H1 (cell line): ENCODE results near the gene HDGFL3. TPM values are rescaled to one million over a fixed set of nuclear protein-coding genes. Genes with fewer than 3 reads are reported as not detected.
"Not testable (repeated sequence)": the region's sequence is repeated elsewhere in the genome, so short reads cannot be mapped to it uniquely, and the experiment has no call there.

ENCODE experiments used
- CTCF ChIA-PET: fragments of 300-600 bp; sonication (Branson Sonifier 250); formaldehyde crosslinking; loops from one replicate; lab custom pipeline; 2021; ENCODE audit not compliant: partially characterized antibody; lab: Charles Lee
- POLR2A ChIA-PET: fragments of 300-600 bp; sonication (Branson Sonifier 250); formaldehyde crosslinking; loops from one replicate; lab custom pipeline; 2021; ENCODE audit warnings: inconsistent platforms; ENCODE audit not compliant: partially characterized antibody; lab: Charles Lee
- DNase-seq, 2 experiments: peaks; one replicate each; pipeline versions ENCODE4 v3.0.0 to v3.0.0-alpha.2; 2010 to 2022; ENCODE audit warnings: low spot score in 2 of 2, low read depth in 1 of 2, mixed read lengths in 1 of 2
- FAIRE-seq: peaks from 2 replicates; lab custom pipeline; 2011; peaks lifted over from hg19 to GRCh38; lab: Jason Lieb, UNC
- H2AFZ ChIP-seq: 2 replicates; pipeline ENCODE4 v1.8.1; 2012; ENCODE audit warnings: low read length, inconsistent platforms
- H2AK5ac ChIP-seq: 2 replicates; pipeline ENCODE4 v1.6.1; 2013; ENCODE audit warnings: low read depth, low read length
- H2BK120ac ChIP-seq: replicated peaks from 2 replicates; pipeline ENCODE3; 2013; ENCODE audit warnings: low read depth, low read length, inconsistent platforms
- H2BK12ac ChIP-seq: 2 replicates; pipeline ENCODE4 v1.6.1; 2013; ENCODE audit warnings: low read depth, low read length
- H2BK15ac ChIP-seq: 2 replicates; pipeline ENCODE4 v1.6.1; 2013; ENCODE audit warnings: low read length
- H2BK20ac ChIP-seq: 2 replicates; pipeline ENCODE4 v1.6.1; 2013; ENCODE audit warnings: low read length
- H2BK5ac ChIP-seq: 2 replicates; pipeline ENCODE4 v1.6.1; 2013; ENCODE audit warnings: low read depth, low read length
- H3K14ac ChIP-seq: 2 replicates; pipeline ENCODE4 v1.6.1; 2013; ENCODE audit warnings: inconsistent platforms; ENCODE audit not compliant: insufficient read length
- H3K18ac ChIP-seq: 2 replicates; pipeline ENCODE4 v1.6.1; 2013; ENCODE audit warnings: low read length; ENCODE audit errors: extremely low read depth
- H3K23ac ChIP-seq: 2 replicates; pipeline ENCODE4 v1.6.1; 2013; ENCODE audit warnings: inconsistent platforms; ENCODE audit not compliant: insufficient read length
- H3K23me2 ChIP-seq: 2 replicates; pipeline ENCODE4 v1.6.1; 2013; ENCODE audit warnings: low read depth, low read length
- H3K27ac ChIP-seq: 2 replicates; pipeline ENCODE4 v1.6.1; 2011; ENCODE audit warnings: low read depth, low read length, inconsistent platforms
- H3K27me3 ChIP-seq, 4 experiments: replicated peaks in 1 of 4; 1 replicate in 1 of 4; 2 replicates in 3 of 4; pipeline versions ENCODE4 v1.6.1 to v1.8.1; 2011 to 2013; ENCODE audit warnings: low read length in 3 of 4, mild to moderate bottlenecking in 3 of 4, inconsistent platforms in 2 of 4, mixed read lengths in 2 of 4, moderate library complexity in 1 of 4; ENCODE audit not compliant: control insufficient read depth in 3 of 4, insufficient read depth in 3 of 4; ENCODE audit errors: extremely low read depth in 1 of 4
- H3K36me3 ChIP-seq, 4 experiments: 2 replicates each; pipeline versions ENCODE4 v1.6.1 to v1.8.1; 2011 to 2013; ENCODE audit warnings: mild to moderate bottlenecking in 4 of 4, low read length in 3 of 4, moderate library complexity in 2 of 4, control low read depth in 1 of 4, inconsistent platforms in 1 of 4; ENCODE audit not compliant: insufficient read depth in 4 of 4, control insufficient read depth in 2 of 4
- H3K4ac ChIP-seq: replicated peaks from 2 replicates; pipeline ENCODE3; 2013; ENCODE audit warnings: low read length, low read depth, mixed read lengths, inconsistent platforms; ENCODE audit not compliant: insufficient read length
- H3K4me1 ChIP-seq, 4 experiments: replicated peaks in 1 of 4; 1 replicate in 1 of 4; 2 replicates in 3 of 4; pipeline versions ENCODE4 v1.6.1 to v1.8.1; 2011 to 2013; ENCODE audit warnings: low read length in 3 of 4, inconsistent platforms in 2 of 4, mixed read lengths in 1 of 4; ENCODE audit not compliant: insufficient read depth in 4 of 4, control insufficient read depth in 3 of 4
- H3K4me2 ChIP-seq, 2 experiments: 2 replicates each; pipeline versions ENCODE4 v1.6.1 to v1.8.1; 2011 to 2013; ENCODE audit warnings: low read depth in 2 of 2, low read length in 2 of 2, control low read depth in 1 of 2, inconsistent platforms in 1 of 2, mild to moderate bottlenecking in 1 of 2; ENCODE audit not compliant: insufficient read depth in 1 of 2
- H3K4me3 ChIP-seq, 4 experiments: fragments of 200-600, 300-600 bp in 1 of 4; sonication (generic), shearing (Covaris generic), sonication (Bioruptor Twin) in 1 of 4; 2 replicates each; pipeline versions ENCODE4 v1.5.1 to v1.8.1; 2011 to 2016; ENCODE audit warnings: low read length in 4 of 4, low read depth in 3 of 4, control low read depth in 2 of 4, inconsistent platforms in 2 of 4, mild to moderate bottlenecking in 2 of 4, mixed read lengths in 1 of 4, moderate library complexity in 1 of 4; ENCODE audit not compliant: insufficient read depth in 2 of 4; ENCODE audit errors: extremely low read depth in 1 of 4
- H3K56ac ChIP-seq: replicated peaks from 2 replicates; pipeline ENCODE3; 2013; ENCODE audit warnings: low read depth, mild to moderate bottlenecking, mixed read lengths, low read length, inconsistent platforms; ENCODE audit not compliant: insufficient read length
- H3K79me1 ChIP-seq: 2 replicates; pipeline ENCODE4 v1.6.1; 2013; ENCODE audit warnings: low read depth, low read length, control low read depth
- H3K79me2 ChIP-seq, 2 experiments: 2 replicates each; pipeline versions ENCODE4 v1.6.1 to v1.8.1; 2012 to 2013; ENCODE audit warnings: low read length in 2 of 2, mild to moderate bottlenecking in 2 of 2, inconsistent platforms in 1 of 2; ENCODE audit not compliant: insufficient read depth in 2 of 2, control insufficient read depth in 1 of 2
- H3K9ac ChIP-seq, 4 experiments: replicated peaks in 1 of 4; 1 replicate in 1 of 4; 2 replicates in 3 of 4; pipeline versions ENCODE4 v1.6.1 to v1.8.1; 2011 to 2013; ENCODE audit warnings: low read depth in 3 of 4, low read length in 3 of 4, control low read depth in 2 of 4, mild to moderate bottlenecking in 2 of 4, moderate library complexity in 2 of 4, inconsistent platforms in 1 of 4; ENCODE audit errors: extremely low read depth in 1 of 4
- H3K9me3 ChIP-seq, 2 experiments: 2 replicates each; pipeline versions ENCODE4 v1.6.1 to v1.8.1; 2012 to 2013; ENCODE audit warnings: mild to moderate bottlenecking in 2 of 2, moderate library complexity in 2 of 2, control low read depth in 1 of 2, inconsistent platforms in 1 of 2, low read depth in 1 of 2, low read length in 1 of 2, mixed read lengths in 1 of 2; ENCODE audit not compliant: insufficient read depth in 2 of 2
- H4K20me1 ChIP-seq, 2 experiments: replicated peaks in 1 of 2; 2 replicates each; pipeline versions ENCODE3 to v1.8.1; 2011 to 2013; ENCODE audit warnings: inconsistent platforms in 2 of 2, low read length in 2 of 2, mild to moderate bottlenecking in 1 of 2; ENCODE audit not compliant: insufficient read depth in 2 of 2, control insufficient read depth in 1 of 2
- H4K5ac ChIP-seq: 2 replicates; pipeline ENCODE4 v1.6.1; 2013; ENCODE audit warnings: low read length, low read depth, mixed read lengths, inconsistent platforms; ENCODE audit not compliant: insufficient read length
- H4K8ac ChIP-seq: 2 replicates; pipeline ENCODE4 v1.8.0; 2013; ENCODE audit warnings: mild to moderate bottlenecking, moderate library complexity, low read length, inconsistent platforms; ENCODE audit not compliant: insufficient read depth; ENCODE audit errors: extremely low read depth
- H4K91ac ChIP-seq: replicated peaks from 2 replicates; pipeline ENCODE3; 2013; ENCODE audit warnings: low read length, mixed read lengths, inconsistent platforms; ENCODE audit not compliant: insufficient read length
- WGBS, 2 experiments: shearing (Covaris generic) in 1 of 2; methylation state at CpG; one replicate each; pipeline versions ENCODE4 v1.1.6 to v1.1.7; 2013 to 2015; ENCODE audit warnings: low lambda C conversion rate in 2 of 2, mixed read lengths in 2 of 2, inconsistent platforms in 1 of 2, low coverage in 1 of 2, missing lambda C conversion rate in 1 of 2; ENCODE audit not compliant: insufficient replicate concordance in 2 of 2, insufficient coverage in 1 of 2, insufficient read length in 1 of 2; ENCODE audit errors: extremely low coverage in 1 of 2, missing lambda C conversion rate in 1 of 2; 5-methylcytosine and 5-hydroxymethylcytosine counted together
- polyA plus RNA-seq, 7 experiments: library from polyadenylated mRNA; depleted of rRNA in 3 of 7; stranded (reverse) in 5 of 7; unstranded in 2 of 7; fragments of >200 nt in 5 of 7; fragments of 200-250 nt in 2 of 7; gene quantifications; 1 replicate in 5 of 7; 2 replicates in 1 of 7; 4 replicates in 1 of 7; pipeline versions ENCODE4 v1.2.1 to v1.2.3, GENCODE V29; 2011 to 2013; ENCODE audit warnings: missing spikeins in 2 of 7, mixed read lengths in 2 of 7
- total RNA-seq: library from RNA; stranded (reverse); fragmentation: NEBNext Ultra II Directional; extraction: Animal tissue kit (Norgen Biotek cat#: 25700); gene quantifications from 2 replicates; pipeline ENCODE4 v1.2.1, GENCODE V29; 2021

Gene HDGFL3
- total and polyA plus RNA-seq, 2 of the 8 experiments (the other 6 are each of a cell fraction or from before 2014, with no cell fraction given): 14.1 to 149 TPM

DNA sequence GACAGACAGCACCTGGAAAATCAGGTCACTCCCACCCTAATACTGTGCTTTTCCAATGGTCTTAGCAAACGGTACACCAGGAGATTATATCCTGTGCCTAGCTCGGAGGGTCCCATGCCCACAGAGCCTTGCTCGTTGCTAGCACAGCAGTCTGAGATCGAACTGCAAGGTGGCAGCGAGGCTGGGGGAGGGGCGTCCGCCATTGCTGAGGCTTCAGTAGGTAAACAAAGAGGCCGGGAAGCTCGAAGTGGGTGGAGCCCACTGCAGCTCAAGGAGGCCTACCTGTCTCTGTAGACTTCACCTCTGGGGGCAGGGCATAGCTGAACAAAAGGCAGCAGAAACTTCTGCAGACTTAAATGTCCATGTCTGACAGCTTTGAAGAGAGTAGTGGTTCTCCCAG lies 14.2 kb upstream of the HDGFL3 start:
- peaks cover 8 to 13% of the 10 kb centered on the region in 2 experiments; a peak in 3 of 4 replicates for H3K9me3 ChIP-seq
- H4K91ac ChIP-seq, H3K4me1 ChIP-seq, H3K18ac ChIP-seq, H4K20me1 ChIP-seq, H4K8ac ChIP-seq, H3K79me1 ChIP-seq, H2BK5ac ChIP-seq, H3K27ac ChIP-seq, H3K56ac ChIP-seq, H3K27me3 ChIP-seq, H4K5ac ChIP-seq, H2AFZ ChIP-seq, H3K79me2 ChIP-seq, H3K23me2 ChIP-seq, H2BK120ac ChIP-seq, H3K36me3 ChIP-seq, DNase-seq, H2BK12ac ChIP-seq, H3K4me2 ChIP-seq, FAIRE-seq, H3K4ac ChIP-seq, H3K4me3 ChIP-seq, H2BK20ac ChIP-seq, H2AK5ac ChIP-seq, H3K14ac ChIP-seq, CTCF ChIA-PET, H2BK15ac ChIP-seq, H3K9ac ChIP-seq, H3K23ac ChIP-seq: not testable (repeated sequence)
- 85% methylated on average over 9 of the region's 9 CpGs; no CpG with 5 or more reads in 1 of the 2 experiments for WGBS, 2 experiments
- POLR2A ChIA-PET: interaction anchor here (2.3 kb wide), 1 partner anchor 13 kb away, joined by 5 read pairs; no protein-coding TSS in a partner anchor
